ENCODE results near the gene CACNA1I. TPM values are rescaled to one million over a fixed set of nuclear protein-coding genes. Genes with fewer than 3 reads are reported as not detected.
A peak's percentile ranks its signal among the peaks of the same experiment; 100 is the strongest.

Gene CACNA1I
- total and polyA plus RNA-seq, 12 donors: under 0.01 to 0.06 (median 0.05) TPM; not detected in 6

DNA sequence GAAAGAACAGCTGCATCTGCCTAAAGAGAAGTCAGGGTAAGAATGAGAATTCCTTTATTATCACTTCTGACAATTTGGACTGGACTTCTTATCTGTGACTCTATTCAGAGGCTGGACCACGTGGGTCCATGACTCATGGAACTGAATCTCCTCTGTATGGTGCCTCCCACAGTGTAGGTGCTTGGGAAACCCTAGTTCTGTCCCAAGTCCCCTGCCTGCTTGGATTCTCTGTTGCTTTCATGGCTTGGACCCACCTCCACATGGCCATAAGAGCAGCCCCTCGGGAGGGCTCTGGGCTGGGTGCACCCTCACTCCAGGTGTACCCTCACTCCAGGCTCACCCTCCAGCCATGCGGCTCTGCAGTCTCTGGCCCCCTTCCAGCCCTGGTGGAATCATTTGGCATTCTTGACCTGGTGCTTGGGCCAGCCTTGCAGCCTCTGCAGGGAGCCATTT is 153.4 kb downstream of the CACNA1I start:
- H3K4me3 ChIP-seq: no peak overlapping the region
- ATAC-seq (peak in 3 of 8 donors; percentile 17 to 66 (median 35)), DNase-seq (no peak)
- no peak for TF ChIP-seq CTCF (IDR thresholded peaks at IDR 0.05)
- no peaks in the 10 kb centered on the region for H3K9me3 ChIP-seq
- peaks cover 0 to 45% (median 28%) of the 10 kb centered on the region in 7 donors for H3K27me3 ChIP-seq
- peaks cover 0 to 6% (median 0%) of the 10 kb centered on the region in 9 donors for H3K4me1 ChIP-seq
- no peaks in the 10 kb centered on the region for H3K36me3 ChIP-seq
- no peak overlapping the region for H3K27ac ChIP-seq
- 52 to 58% methylated on average over 3 of the region's 3 CpGs for WGBS, 2 donors
- intact Hi-C loops (cut with DNase I): no loop called here

- 86 to 88% methylated on average over 4 of the region's 4 CpGs for WGBS, 2 donors
- H3K9me3 ChIP-seq: no peaks in the 10 kb centered on the region
- no peak overlapping the region for H3K4me3 ChIP-seq
- peaks cover 0 to 6% (median 0%) of the 10 kb centered on the region in 9 donors for H3K4me1 ChIP-seq
- peaks cover 0 to 43% (median 25%) of the 10 kb centered on the region in 7 donors for H3K27me3 ChIP-seq
- H3K27ac ChIP-seq: no peak overlapping the region
- DNase-seq (no peak), ATAC-seq (no peak)
- intact Hi-C loops (cut with DNase I): no loop called here
- H3K36me3 ChIP-seq: no peaks in the 10 kb centered on the region
- TF ChIP-seq CTCF (IDR thresholded peaks at IDR 0.05): no peak
These were observed 153.8 kb downstream of the CACNA1I start for GRCh38 chr22:39724390-39724789.

- ATAC-seq (no peak), DNase-seq (no peak)
- TF ChIP-seq CTCF (IDR thresholded peaks at IDR 0.05): no peak
- intact Hi-C loops (cut with DNase I): no loop called here
- Histone ChIP-seq H3K9me3 (no peaks in the 10 kb centered on the region), H3K36me3 (no peaks in the 10 kb centered on the region), H3K27me3 (peaks cover 0 to 41% (median 21%) of the 10 kb centered on the region in 7 donors), H3K4me1 (peaks cover 0 to 6% (median 0%) of the 10 kb centered on the region in 9 donors), H3K27ac (no peak overlapping the region), H3K4me3 (no peak overlapping the region)
- 89 to 91% methylated on average over 9 of the region's 9 CpGs for WGBS, 2 donors
These were observed 154.3 kb downstream of the CACNA1I start for GRCh38 chr22:39724857-39725256.

DNA sequence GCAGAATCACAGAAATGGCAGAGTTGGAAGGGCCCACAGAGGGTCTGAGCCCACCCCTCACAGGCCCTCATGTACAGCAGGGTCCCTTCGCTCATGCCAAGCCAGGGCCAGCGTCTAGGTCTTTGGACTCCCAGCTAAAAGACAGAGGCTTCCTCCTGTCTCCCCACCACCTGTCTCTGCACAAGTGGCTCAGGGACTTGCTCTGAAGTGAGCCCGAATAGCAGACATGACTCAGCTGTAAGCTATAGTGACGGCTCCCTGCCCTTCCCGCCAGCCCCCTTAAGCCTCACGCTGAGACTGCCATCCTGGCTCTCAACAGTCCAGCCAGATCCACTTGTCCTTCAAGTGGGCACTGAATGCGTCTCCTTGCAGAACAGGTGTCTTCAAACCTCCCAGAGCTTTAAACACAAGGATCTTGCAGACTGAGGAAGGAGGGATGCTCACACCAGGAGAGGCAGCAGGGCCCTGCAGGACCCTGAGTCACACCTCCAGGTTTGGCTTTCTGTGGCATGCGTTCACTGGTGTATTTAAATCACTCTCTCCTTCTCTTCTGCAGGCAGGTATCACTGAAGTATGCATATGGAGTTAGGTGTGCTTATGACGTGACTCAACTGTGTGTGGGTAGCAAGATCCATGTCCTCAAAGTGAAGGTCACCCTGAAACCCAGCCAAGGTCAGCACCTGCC is 154.9 kb downstream of the CACNA1I start:
- Histone ChIP-seq H3K4me1 (peaks cover 0 to 6% (median 0%) of the 10 kb centered on the region in 9 donors), H3K9me3 (no peaks in the 10 kb centered on the region), H3K36me3 (no peaks in the 10 kb centered on the region), H3K27me3 (peaks cover 0 to 40% (median 21%) of the 10 kb centered on the region in 7 donors), H3K4me3 (no peak overlapping the region), H3K27ac (no peak overlapping the region)
- no peak for TF ChIP-seq CTCF (IDR thresholded peaks at IDR 0.05)
- 79 to 82% methylated on average over 9 of the region's 9 CpGs for WGBS, 2 donors
- no peak for DNase-seq
- intact Hi-C loops (cut with DNase I): no loop called here
- ATAC-seq: no peak
